ENCODE results near the gene OR13F1. TPM values are rescaled to one million over a fixed set of nuclear protein-coding genes. Genes with fewer than 3 reads are reported as not detected.

OR13F1 gene
- total RNA-seq, 3 donors from 2014 or later = not detected

DNA sequence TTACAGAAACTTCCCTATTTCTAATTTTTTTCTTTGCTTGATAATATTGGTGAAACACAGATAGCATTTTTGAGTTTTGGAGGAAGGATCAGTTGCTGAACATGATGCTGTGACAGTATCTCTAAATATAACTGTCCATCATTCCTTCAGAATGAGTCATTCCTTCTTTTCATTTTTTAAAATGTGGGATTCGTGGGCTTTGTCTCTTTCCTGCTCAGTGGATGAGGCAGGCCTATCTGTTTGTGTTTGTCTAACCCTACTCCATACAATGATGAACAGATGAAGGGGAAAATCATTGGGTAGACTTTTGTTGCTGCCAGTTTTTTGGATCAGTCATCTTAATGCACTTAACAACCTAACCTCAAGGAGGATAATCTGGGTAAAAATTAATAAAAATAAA is 49.2 kb downstream of the OR13F1 start:
- Mint-ChIP-seq H3K4me1 (ENCODE audit: low read depth) (no peaks in the 10 kb centered on the region), H3K36me3 (ENCODE audit: insufficient read depth) (no peaks in the 10 kb centered on the region), H3K27me3 (ENCODE audit: low read depth) (peaks cover 1% of the 10 kb centered on the region), H3K9me3 (peaks cover 5% of the 10 kb centered on the region), H3K4me3 (no peak overlapping the region)
- DNase-seq = no peak
- no peak for ATAC-seq

Other genes starting within 250 kb of the OR13F1 start
- gene OR13C4, start 22.9 kb downstream of the OR13F1 start, total RNA-seq = not detected
- not detected for gene OR13C3, start 32.6 kb downstream of the OR13F1 start, total RNA-seq
- gene OR13C8, start 64.9 kb downstream of the OR13F1 start, total RNA-seq = not detected
- gene OR13C5, start 95.2 kb downstream of the OR13F1 start, total RNA-seq = not detected
- not detected for gene OR13C2, start 101.4 kb downstream of the OR13F1 start, total RNA-seq
- gene OR13C9, start 113.9 kb downstream of the OR13F1 start, total RNA-seq = not detected
- not detected for gene OR13D1, start 190.3 kb downstream of the OR13F1 start, total RNA-seq
- gene NIPSNAP3A, start 243.4 kb downstream of the OR13F1 start, total RNA-seq = 1 to 10 TPM; 3.4 to 4.1 (median 3.7) TPM